Frontal cortex (tissue), 4 donors: ENCODE measurements around the gene CUX1. TPM values are rescaled to one million over a fixed set of nuclear protein-coding genes. Genes with fewer than 3 reads are reported as not detected.
"Not testable (repeated sequence)": the region's sequence is repeated elsewhere in the genome, so short reads cannot be mapped to it uniquely, and the experiment has no call there.

Experiments
- DNase-seq, 2 donors: peaks; one replicate each; pipeline ENCODE4 v3.0.0; 2012; ENCODE audit warnings: low spot score in 2 of 2
- FAIRE-seq: peaks from 2 replicates; lab custom pipeline; 2012; peaks lifted over from hg19 to GRCh38; lab: Jason Lieb, UNC
- total RNA-seq: library from RNA; depleted of rRNA; stranded (reverse); fragments of >200 nt; gene quantifications from one replicate; pipeline ENCODE4 v1.2.3, GENCODE V29; 2014
- donor health status: control.
- donor health status: control.
- donor health status: control.

The CUX1 gene
- total RNA-seq, 1 donor from 2014 or later, result 23.6 TPM

- FAIRE-seq (no peak), DNase-seq (no peak)
Measured at GRCh38 chr7:101924171-101924570, 106.7 kb downstream of the CUX1 start.

- DNase-seq, result no peak
- FAIRE-seq, result no peak
Measured at GRCh38 chr7:101926265-101926664, 108.8 kb downstream of the CUX1 start.

DNA sequence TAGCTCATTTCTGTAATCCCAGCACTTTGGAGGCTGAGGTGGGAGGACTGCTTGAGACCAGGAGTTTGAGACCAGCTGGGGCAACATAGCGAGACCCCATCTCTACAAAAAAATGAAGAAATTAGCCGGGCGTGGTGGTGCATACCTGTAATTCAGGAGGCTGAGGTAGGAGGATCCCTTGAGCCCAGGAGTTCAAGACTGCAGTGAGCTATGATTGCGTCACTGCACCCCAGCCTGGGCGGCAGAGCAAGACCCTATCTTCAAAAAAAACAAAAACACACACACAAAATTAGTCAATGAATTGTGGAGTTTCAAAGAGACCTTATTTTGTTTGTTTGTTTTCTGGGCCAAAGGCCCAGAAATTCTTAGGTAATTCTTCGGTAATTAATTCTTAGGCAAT is 110.0 kb downstream of the CUX1 start:
- DNase-seq (no peak), FAIRE-seq (no peak)

DNA sequence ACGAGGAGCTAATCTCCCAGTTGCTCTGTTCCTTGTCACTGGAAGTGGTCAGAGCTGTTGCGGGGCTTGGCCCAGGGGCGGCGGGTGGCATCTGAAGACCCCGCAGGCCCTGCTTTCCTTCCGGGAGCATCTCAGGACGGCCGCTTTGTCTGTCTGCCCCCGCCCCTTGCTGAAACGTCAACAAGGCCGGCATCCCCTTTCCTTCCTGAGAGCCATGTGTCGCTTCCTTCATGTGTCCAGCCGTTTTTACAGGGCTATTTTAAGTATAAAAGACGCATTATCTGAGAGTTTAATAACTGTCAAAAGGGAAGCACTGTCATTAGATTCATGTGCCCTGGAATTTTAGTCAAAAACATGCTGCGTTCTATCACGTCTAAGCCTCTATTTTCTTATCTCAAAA is 110.4 kb downstream of the CUX1 start:
- DNase-seq (no peak), FAIRE-seq (no peak)

DNA sequence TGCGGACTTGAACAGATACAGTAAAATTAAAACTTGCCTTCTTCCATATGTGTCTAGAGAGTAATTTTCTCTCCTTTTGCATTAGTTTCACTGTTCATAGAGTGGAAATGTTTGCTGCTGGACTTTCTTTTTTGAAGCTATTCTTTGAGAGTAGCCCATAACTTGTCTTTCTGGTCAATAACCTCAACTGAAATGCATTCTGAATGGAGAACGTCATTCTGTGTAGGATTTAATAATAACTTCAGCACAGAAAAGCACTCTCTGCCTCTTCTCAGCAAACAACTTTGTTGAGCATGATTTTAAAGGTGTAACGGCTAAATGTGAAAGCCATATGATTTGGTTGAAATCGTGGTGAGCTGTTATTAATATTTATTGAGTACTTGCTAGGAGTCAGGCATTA is 111.8 kb downstream of the CUX1 start:
- no peak for FAIRE-seq
- DNase-seq, result no peak

DNA sequence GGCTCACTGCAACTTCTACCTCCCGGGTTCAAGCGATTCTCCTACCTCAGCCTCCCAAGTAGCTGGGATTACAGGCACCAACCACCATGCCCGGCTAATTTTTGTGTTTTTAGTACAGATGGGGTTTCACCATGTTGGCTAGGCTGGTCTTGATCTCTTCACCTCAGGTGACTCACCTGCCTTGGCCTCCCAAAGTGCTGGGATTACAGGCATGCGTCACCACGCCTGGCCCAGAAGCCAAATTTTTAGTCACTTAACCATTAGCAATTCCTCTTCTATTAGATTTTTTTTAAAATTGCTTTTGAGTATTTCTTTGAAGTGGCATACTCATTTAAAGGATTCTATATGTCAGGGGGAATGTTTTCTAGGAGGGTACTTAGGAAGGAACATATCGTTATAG is 112.5 kb downstream of the CUX1 start:
- not testable (repeated sequence) for FAIRE-seq, DNase-seq

DNA sequence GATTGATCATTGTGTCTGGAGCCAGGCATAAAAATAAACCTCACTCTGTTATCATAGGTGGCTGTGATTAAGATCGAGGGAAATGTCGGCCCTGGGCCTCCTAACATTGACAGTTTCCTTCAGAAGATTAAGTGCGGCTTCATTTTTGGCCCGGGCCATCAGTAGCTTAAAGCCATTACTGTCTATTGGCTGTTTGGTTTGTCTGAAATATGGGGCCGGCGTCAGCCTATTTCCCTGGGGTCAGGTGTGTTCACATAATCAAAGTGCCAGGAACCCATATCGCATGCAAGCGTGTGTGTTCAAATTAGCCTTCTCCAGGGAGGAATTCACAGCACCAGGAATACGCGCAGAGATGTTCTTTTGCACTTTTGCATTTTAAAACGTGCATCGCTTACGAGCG is 114.7 kb downstream of the CUX1 start:
- no peak for DNase-seq
- FAIRE-seq, result no peak

DNA sequence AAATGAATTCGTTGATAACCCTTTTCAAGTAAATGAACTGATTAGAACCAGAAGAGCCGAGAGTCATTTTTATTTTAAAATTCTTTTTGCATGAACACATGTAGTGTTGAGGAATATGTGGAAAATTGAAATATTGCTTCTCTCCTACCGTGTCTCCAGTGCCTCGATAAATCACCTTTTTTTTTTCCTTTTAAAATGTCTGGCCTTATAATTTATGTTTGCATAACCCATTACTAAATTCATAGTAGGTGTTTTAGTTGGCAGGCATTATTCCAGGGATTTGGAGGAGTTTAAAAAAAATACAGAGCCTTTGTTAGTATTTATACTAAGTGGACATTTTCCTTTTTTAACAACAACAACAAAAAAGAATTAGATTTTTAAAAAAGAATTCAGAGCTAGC is 115.6 kb downstream of the CUX1 start:
- no peak for DNase-seq
- no peak for FAIRE-seq

DNA sequence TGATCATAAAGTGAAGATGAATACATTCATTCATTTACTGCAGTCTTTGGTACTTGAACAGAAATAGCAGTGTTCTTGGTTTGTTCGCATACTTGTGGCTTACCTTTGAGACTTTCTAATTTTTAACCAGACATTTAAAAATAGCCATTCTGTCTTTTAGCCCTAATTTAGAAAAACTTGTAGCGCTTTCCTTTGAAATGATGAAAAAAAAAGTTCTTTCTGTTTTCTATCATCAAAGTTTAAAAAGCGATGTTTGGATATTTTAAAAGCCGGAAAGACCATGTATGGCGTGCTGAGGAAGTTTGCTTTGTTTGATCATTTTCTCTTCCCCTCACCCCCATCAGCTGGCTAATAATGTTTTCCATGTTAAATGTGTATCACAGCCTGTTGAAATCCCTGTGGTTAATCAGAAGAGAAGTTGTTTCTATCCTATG is 116.3 kb downstream of the CUX1 start:
- FAIRE-seq, result no peak
- DNase-seq, result no peak

DNA sequence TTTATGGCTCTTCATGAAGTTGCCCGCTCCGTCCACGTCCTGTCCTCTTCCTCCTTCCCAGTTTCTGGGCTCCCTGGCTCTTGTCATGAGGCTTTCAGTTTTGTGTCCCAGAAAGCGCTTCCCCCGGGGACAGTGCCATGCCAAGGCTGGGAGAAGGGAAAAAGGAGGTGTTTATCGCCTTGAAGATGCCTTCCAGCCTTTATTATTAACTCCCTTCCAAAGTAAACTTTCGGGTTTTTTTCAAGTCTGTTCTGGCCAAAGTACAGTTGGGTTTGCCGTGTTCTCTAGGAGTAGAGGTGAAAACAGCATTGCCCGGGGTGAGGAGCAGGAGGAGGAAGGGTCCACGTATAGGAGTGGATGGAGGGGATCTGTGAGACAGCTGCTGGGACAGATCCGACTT is 117.2 kb downstream of the CUX1 start:
- FAIRE-seq, result no peak
- DNase-seq, result no peak

- DNase-seq (no peak), FAIRE-seq (no peak)
Measured at GRCh38 chr7:101935521-101936141, 118.2 kb downstream of the CUX1 start.

DNA sequence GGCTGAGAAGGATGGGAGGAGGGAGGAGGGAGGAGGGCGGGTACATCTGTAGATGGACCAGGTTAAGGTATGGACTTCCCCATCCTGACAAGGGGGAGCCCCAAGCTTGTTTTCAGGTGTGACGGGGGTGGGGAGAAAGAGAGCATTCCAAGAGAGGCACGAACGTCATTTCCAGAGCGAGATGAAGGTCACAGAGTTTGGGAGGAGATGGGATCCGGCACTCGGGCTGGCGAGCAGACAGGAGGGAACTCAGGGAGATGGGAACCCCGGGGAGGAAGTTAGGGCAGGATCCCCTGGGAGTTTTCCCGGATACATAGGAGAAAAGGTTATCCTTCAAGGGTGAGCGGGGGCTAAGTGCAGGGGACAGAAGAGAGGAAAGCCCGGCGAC is 118.8 kb downstream of the CUX1 start:
- FAIRE-seq (no peak), DNase-seq (no peak)

DNA sequence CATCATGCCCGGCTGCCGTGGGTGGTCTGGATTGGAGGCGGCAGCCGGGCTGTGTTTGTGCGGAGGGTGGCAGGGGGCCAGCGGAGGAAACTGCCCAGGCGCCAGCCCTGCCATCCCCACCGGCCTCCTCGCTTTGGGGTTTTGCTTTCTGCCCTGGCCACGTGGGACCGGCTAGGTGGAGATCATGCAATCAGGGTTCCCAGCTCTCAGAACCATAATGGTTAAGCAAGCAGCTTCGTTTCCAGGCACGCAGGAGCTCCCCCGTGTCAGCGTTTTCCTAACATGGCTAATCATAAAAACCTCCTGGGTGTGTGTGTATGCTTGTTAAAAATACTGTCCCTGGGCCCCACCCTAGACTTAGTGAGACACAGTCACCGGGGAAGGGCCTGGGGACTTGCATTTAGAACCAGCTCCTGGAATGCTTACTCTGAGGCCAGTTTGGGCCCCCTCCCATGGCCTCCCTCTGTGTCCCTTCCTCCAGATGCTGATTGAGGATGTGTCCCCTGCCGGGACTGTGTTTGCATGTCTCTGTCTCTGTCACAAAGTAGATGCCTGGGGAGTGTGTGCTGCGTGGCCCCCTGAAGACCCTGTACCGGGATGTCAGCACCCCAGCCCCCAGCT is 119.3 kb downstream of the CUX1 start:
- FAIRE-seq (no peak), DNase-seq (no peak)

DNA sequence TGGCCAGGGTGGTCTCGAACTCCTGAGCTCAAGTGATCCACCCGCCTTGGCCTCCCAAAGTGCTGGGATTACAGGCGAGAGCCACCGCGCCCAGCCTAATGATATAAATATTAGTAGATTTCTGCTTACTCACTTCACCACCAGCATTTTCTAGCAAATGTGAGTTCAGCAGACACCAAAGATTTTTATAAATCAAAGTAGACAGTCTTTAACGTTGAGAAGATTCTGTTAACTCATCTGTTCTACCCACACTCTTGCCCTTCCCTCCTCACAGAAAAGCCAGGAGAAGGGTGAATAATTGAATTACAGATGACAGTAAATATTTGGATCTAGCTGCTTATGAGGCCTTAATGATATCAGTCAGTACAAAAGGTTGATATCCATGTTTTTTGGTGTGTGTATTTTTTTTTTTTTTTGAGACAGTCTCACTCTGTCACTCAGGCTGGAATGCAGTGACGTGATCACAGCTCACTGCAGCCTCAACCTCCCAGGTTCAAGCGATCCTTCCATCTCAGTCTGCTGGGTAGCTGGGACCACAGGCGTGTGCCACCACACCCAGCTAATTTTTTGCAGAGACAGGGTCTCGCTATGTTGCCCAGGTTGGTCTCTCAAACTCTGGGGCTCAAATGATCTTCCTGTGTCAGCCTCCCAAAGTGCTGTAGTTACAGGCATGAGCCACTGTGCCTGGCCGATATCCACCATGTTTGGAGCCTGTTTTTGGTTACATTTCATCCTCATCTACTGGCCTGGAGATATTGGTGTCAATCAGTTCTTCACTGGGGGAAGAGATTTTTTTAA is 120.5 kb downstream of the CUX1 start:
- FAIRE-seq, result no peak
- DNase-seq, result no peak

DNA sequence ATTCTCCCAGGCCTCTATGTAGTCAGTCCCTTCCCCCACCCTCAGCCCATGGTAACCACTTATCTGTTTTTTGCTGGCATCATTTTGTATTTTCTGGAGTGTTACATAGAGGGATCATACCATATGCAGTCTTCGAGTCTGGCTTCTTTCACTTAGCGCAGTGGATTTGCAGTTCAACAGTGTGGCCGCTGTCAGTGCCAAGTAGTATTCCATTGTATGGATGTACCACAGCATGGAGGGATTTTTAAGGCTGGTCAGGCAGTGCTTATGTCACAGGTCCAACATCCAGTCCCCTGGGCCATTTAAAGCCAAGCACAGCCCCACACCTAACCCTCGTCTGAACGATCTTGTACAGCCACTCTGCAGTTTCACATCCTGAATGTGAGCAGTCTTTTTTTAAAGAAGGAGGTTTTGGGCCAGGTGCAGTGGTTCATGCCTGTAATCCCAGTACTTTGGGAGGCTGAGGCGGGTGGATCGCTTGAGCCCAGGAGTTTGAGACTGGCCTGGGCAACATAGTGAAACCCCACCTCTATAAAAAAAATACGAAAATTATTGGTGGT is 121.8 kb downstream of the CUX1 start:
- FAIRE-seq (no peak), DNase-seq (no peak)

DNA sequence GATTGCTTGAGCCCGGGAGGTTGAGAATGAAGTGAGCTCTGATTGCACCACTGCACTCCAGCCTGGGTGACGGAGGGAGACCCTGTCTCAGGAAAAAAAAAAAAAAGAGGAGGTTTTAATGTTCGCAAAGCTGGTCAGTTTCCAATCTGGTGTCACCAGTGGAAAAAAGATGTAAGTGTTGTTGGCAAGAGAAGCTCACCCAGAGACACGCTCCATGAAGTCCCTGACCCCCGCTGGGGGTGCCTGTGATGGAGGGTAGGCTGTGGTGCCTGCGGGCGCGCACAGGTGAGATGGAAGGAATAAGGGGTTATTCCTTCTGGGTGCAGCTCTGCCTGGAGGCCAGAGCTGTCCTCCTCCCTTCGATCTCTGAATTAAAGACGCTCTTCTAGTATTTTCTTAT is 122.7 kb downstream of the CUX1 start:
- DNase-seq, result no peak
- FAIRE-seq, result no peak

- DNase-seq (no peak), FAIRE-seq (no peak)
Measured at GRCh38 chr7:101940830-101941229, 123.4 kb downstream of the CUX1 start.

- DNase-seq, result no peak
- FAIRE-seq, result no peak
Measured at GRCh38 chr7:101941481-101942383, 124.3 kb downstream of the CUX1 start.

GRCh38 chr7:101942603-101943210 is 125.3 kb downstream of the CUX1 start:
- DNase-seq (no peak), FAIRE-seq (no peak)

DNA sequence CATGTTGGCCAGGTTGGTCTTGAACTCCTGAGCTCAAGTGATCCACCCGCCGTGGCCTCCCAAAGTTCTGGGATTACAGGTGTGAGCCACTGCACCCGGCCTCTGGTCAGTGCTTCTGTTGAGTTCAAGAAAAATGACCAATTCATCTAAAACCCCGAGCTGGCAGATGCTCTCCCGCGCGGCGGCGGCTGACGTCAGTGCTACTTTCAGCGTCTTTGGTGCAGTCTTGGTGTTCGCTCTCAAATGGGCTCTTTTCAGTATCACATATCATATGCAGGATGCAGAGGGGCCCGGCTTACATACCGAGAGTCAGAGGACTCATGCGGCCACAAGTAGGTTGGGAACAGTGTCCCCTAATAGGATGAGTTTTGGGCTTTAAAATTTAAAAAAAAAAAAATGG is 125.9 kb downstream of the CUX1 start:
- DNase-seq, result no peak
- FAIRE-seq, result no peak
